HG02884 (cell line): ENCODE data around the gene NARS2.
"Not testable (repeated sequence)": the region's sequence is repeated elsewhere in the genome, so short reads cannot be mapped to it uniquely, and the experiment has no call there.

Source experiments
- ATAC-seq: cut with Tn5 transposase; IDR thresholded peaks from one replicate; pipeline ENCODE4 v1.9.1; 2021; ENCODE audit warnings: mild to moderate bottlenecking, moderate library complexity; ENCODE audit not compliant: unreplicated experiment

NARS2 gene, protein sequence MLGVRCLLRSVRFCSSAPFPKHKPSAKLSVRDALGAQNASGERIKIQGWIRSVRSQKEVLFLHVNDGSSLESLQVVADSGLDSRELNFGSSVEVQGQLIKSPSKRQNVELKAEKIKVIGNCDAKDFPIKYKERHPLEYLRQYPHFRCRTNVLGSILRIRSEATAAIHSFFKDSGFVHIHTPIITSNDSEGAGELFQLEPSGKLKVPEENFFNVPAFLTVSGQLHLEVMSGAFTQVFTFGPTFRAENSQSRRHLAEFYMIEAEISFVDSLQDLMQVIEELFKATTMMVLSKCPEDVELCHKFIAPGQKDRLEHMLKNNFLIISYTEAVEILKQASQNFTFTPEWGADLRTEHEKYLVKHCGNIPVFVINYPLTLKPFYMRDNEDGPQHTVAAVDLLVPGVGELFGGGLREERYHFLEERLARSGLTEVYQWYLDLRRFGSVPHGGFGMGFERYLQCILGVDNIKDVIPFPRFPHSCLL

DNA sequence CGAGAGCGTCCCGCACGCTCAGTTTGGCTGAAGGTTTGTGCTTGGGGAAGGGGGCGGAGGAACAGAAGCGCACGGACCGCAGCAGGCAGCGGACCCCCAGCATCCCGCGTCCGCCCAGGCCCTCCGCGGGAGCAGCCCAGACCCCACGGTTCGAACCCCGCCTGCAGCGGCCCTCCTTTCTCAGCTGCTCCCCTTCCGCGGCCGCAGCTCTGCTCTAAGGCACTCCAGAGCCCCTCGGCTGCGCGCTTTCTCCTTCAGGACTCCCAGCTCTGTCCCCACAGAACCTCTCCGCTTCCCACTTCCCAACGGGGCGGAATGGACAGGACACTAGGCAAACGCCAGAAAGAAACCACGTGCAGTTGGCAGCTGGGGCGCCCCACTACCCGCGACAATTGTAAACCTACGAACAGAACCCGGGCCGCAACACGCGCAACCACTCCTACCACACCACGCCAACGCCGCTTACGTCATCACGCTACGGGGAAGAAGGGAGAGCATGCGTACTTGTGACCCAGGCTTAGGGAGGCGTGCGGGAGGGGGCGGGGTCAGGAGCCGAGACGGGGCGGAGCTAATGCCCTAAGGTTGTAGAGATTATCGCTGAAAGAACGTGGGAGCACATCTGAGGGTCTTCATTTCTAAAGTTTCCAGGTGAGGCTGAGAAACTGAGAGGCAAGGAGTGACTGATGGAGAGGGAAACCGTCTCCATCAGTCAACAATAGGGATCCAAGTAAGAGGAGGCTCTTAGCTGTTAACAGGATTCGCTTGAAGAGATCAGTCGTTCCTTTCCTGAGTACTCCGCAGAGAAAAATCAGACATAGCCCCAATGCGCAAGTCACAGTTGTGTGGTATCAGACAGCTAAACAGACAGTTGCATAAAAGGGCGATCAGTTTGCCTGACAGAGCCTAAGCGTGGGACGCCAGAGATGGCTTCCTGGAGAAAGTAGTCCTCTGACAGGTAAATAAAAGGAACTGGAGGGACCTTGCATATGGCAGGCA is at the start of gene NARS2:
NARS2 (minus strand) TSS at position 479 of the 996 bp plus-strand sequence; CDS start at position 103, 376 bp downstream.
- peak; percentile 94 for ATAC-seq

DNA sequence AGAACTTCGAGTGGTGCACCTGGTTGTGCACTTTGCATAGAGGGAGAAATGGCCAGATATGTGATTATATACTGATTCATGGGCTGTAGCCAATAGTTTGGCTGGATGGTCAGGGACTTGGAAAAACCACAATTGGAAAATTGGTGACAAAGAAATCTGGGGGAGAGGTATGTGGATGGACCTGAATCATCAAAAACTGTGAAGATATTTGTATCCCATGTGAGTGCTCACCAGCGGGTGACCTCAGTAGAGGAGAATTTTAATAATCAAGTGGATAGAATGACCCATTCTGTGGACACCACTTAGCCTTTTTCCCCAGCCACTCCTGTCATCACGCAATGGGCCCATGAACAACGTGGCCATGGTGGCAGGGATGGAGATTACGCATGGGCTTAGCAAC is 48.0 kb upstream of the NARS2 start:
- no peak for ATAC-seq

GRCh38 chr11:78620159-78620558 is 45.5 kb upstream of the NARS2 start:
- no peak for ATAC-seq

- no peak for ATAC-seq
Measured at GRCh38 chr11:78615724-78616123, 41.1 kb upstream of the NARS2 start.

DNA sequence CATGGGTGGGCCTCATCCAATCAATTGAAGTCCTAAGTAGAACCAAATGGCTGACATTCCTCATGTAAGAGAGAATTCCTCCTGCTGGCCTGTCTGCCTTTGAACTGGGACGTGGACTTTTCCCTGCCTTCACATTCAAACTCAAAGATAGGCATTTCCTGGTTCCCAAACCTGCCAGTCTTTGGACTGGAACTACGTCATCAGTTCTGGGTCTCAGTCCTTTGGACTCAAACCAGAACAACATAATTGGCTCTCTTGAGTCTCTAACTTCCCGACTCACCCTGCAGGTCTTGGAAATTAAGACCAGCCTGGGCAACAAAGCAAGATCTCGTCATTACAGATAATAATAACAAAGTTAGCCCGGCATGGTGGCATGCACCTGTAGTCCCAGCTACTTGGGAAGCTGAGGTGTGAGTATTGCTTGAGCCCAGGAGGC is 38.7 kb upstream of the NARS2 start:
- ATAC-seq = no peak

DNA sequence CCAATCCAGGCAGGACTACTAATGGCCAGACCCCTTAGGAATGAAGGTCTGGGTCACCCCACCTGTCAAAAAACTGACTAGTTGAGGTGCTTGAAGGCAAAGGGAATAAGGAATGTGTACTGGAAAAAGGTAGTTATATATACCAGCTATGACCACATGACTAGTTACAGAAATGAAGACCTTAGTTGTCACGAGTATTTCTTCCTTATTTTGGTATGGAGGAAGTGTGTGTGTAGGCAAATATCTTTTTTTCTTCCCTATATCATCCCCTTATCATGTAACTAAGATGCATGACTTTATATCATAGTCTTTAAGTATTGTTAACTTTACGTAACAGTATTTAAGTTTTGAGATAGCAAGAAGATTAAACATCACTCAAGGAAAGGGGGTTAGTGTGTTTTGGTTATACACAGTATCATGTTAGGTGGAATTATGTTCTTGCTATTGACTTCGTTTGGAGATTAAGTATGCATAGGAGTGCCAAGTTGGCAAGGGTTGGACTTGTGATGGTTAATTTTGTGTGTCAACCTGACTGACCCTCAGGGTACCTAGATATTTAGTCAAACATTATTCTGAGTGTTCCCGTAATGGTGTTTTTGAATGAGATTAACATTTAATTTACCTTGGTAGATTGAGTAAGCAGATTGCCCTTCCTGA is 38.2 kb upstream of the NARS2 start:
- no peak for ATAC-seq

GRCh38 chr11:78609321-78609720 is 34.7 kb upstream of the NARS2 start:
- not testable (repeated sequence) for ATAC-seq

DNA sequence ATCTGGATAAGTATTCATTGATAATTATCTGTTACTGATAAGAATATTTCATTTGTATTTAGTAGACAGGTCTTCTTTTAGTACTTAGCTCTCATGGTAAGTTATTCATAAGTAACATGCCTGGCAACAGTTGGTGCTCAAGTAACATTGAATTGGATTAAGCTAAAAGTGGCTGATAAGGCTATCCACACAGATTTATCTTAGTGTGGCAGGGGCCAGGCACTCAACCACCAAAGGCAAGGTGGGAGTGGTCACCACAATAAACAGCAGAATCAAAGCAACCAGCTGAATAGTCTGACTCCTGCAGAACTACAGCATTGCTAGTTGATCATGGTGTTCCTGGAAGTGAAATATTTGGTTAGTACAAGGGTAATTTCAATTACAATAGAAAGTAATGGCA is 33.0 kb upstream of the NARS2 start:
- ATAC-seq = no peak

DNA sequence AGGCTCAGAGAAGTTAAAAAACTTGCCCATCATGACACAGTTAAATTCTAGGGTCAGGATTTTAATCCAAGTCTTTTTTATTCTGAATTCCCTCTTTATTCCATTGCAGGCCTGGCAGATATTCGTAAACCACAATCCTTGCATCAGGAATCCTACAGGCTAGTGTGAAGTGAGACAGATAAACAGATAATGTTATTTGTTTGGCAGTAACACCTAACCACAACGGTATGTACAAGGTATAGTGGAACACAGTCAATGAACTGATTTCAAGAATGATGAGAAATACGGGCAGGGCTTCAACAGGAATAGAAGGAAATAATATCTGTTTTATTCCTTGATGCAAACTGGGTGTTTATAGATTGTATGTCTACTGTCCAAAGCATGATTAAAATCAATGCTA is 32.0 kb upstream of the NARS2 start:
- ATAC-seq = no peak

- no peak for ATAC-seq
Measured at GRCh38 chr11:78605296-78605695, 30.6 kb upstream of the NARS2 start.

DNA sequence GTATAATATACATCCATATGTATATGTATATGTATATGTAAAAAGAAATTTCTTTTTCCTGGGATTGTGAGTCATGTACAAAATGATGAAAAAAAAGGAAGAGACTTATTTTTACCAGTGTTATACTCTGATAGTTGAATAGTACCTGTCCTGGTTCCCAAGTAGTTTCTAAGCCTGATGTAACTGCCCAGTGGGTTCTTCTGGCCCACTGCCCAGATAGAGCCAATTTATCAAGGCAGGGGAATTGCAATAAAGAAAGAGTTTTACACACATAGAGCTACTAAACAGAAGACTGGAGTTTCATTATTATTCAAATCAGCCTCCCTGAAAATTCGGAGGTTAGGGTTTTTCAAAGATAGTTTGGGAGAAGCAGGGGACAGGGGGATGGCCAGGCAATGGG is 29.1 kb upstream of the NARS2 start:
- no peak for ATAC-seq

DNA sequence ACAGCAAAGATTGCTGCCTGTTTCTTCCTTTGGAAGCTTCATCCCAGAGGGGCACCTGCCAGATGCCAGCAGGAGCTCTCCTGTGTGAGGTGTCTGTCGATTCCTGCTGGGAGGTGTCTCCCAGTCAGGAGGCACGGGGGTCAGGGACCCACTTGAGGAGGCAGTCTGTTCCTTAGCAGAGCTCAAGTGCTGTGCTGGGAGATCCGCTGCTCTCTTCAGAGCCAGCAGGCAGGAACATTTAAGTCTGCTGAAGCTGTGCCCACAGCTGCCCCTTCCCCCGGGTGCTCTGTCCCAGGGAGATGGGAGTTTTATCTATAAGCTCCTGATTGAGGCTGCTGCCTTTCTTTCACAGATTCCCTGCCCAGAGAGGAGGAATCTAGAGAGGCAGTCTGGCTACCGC is 28.1 kb upstream of the NARS2 start:
- ATAC-seq = not testable (repeated sequence)

DNA sequence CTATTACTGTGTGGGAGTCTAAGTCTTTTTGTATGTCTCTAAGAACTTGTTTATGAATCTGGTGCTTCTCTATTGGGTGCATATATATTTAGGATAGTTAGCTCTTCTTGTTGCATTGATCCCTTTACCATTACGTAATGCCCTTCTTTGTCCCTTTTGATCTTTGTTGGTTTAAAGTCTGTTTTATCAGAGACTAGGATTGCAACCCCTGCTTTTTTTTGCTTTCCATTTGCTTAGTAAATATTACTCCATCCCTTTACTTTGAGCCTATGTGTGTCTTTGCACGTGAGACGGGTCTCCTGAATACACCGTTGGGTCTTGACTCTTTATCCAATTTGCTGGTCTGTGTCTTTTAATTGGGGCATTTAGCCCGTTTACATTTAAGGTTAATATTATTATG is 26.4 kb upstream of the NARS2 start:
- ATAC-seq = not testable (repeated sequence)

GRCh38 chr11:78597579-78597978 is 22.9 kb upstream of the NARS2 start:
- not testable (repeated sequence) for ATAC-seq

- no peak for ATAC-seq
Measured at GRCh38 chr11:78595436-78596130, 20.9 kb upstream of the NARS2 start.

DNA sequence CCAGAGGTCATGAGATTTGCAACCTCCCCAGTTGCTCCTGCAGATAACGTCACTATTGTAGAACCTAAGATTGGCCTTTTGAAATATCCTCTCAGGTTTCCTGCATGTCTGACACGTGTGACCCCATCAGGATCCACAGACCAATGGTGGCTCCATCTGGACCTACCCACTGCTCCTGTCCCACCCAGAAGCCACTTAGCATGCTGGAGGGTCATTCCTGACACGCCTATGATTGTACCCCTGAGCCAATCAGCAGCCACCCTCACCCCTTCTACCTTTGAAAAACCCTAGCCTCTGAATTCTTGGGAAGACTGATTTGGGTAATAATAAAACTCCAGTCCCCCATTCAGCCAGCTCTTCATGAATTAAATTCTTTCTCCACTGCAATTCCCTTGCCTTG is 20.1 kb upstream of the NARS2 start:
- ATAC-seq = no peak

GRCh38 chr11:78588517-78588916 is 13.9 kb upstream of the NARS2 start:
- ATAC-seq = no peak

GRCh38 chr11:78587446-78587845 is 12.8 kb upstream of the NARS2 start:
- ATAC-seq = no peak

DNA sequence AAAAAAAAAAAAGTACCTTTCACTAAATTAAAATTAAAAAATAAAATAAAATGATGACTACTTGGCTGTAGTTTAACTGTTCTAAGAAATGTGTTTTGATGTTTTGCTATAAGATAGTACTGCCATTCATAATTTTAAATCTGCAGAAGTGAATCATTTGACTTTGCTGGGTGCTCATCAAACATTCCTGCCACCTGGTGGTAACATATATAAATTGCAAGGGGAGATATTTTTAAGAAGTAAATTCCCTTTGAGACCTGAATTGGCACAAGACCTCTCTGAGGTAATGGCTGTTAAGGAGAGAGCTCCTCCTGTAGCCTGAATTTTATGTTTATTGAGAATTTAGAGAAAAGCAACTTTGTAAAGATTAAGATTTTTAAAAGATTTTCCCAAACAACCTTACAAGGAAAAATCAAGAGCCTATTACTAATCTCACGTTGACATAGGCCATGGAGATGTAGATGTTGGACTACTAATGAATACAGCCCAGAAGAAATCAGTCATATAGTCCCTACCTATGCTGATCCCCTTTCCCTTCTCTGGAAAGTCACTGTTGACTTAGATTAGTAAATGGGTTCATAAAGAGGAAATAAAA is 11.9 kb upstream of the NARS2 start:
- ATAC-seq = no peak

GRCh38 chr11:78583889-78584288 is 9.2 kb upstream of the NARS2 start:
- ATAC-seq = no peak
